A673 (cell line): Measurements from ENCODE around the gene HLA-F. TPM values are rescaled to one million over a fixed set of nuclear protein-coding genes. Genes with fewer than 3 reads are reported as not detected.
A peak's percentile ranks its signal among the peaks of the same experiment; 100 is the strongest.

ENCODE experiments used
- BruUV-seq: library from RNA; stranded (reverse); fragments of 400-500 nt; replicated peaks from 2 replicates; lab custom pipeline; 2021; lab: Mats Ljungman, UMichigan
- CTCF ChIA-PET: fragments of 300-600 bp; sonication (Branson Sonifier 250); formaldehyde crosslinking; loops from one replicate; lab custom pipeline; 2022; ENCODE audit warnings: antibody characterized with exemption; lab: Charles Lee
- POLR2A ChIA-PET: fragments of 300-600 bp; sonication (Branson Sonifier 250); formaldehyde crosslinking; loops from one replicate; lab custom pipeline; 2022; ENCODE audit warnings: antibody characterized with exemption; ENCODE audit not compliant: low non-redundant PET; lab: Charles Lee
- DNase-seq: peaks from one replicate; pipeline ENCODE4 v3.0.0-alpha.2; 2015; ENCODE audit warnings: low spot score
- H3K27ac ChIP-seq: fragments of 200-600 bp; sonication (generic); 2 replicates; pipeline ENCODE4 v1.5.1; 2016; ENCODE audit warnings: mixed run types, low read depth, mild to moderate bottlenecking, mixed read lengths, antibody characterized with exemption, low read length; ENCODE audit not compliant: poor library complexity, severe bottlenecking
- H3K27me3 ChIP-seq: fragments of 200-600 bp; sonication (generic); replicated peaks from 2 replicates; pipeline ENCODE4 v1.6.1; 2017; ENCODE audit warnings: mixed run types, low read depth, mild to moderate bottlenecking, mixed read lengths, antibody characterized with exemption, low read length; ENCODE audit not compliant: insufficient read depth, poor library complexity
- H3K36me3 ChIP-seq: fragments of 200-600 bp; sonication (generic); 2 replicates; pipeline ENCODE4 v1.6.1; 2016; ENCODE audit warnings: mixed run types, mild to moderate bottlenecking, mixed read lengths, antibody characterized with exemption, low read length; ENCODE audit not compliant: insufficient read depth, poor library complexity, severe bottlenecking
- H3K4me1 ChIP-seq: fragments of 200-600 bp; sonication (generic); 2 replicates; pipeline ENCODE4 v1.6.1; 2017; ENCODE audit warnings: mixed run types, mild to moderate bottlenecking, mixed read lengths, antibody characterized with exemption, low read length; ENCODE audit not compliant: insufficient read depth, poor library complexity, severe bottlenecking
- H3K4me3 ChIP-seq: fragments of 200-600 bp; sonication (generic); 2 replicates; pipeline ENCODE4 v1.5.1; 2016; ENCODE audit warnings: low read depth, mixed run types, mild to moderate bottlenecking, mixed read lengths, low read length; ENCODE audit not compliant: poor library complexity, severe bottlenecking
- H3K9me3 ChIP-seq: fragments of 200-600 bp; sonication (generic); 2 replicates; pipeline ENCODE4 v1.6.1; 2016; ENCODE audit warnings: mixed run types, low read depth, mild to moderate bottlenecking, mixed read lengths, antibody characterized with exemption, low read length; ENCODE audit not compliant: poor library complexity, severe bottlenecking
- CTCF ChIP-seq: fragments of 300-800, 200-600 bp; sonication (generic); conservative IDR thresholded peaks from 2 replicates; pipeline ENCODE4 v1.5.1; 2017; ENCODE audit warnings: low read depth, mild to moderate bottlenecking, antibody characterized with exemption, low read length, moderate library complexity, mixed read lengths
- EZH2 ChIP-seq: fragments of 200-600 bp; sonication (generic); IDR thresholded peaks from 2 replicates; pipeline ENCODE4 v1.6.1; 2017; ENCODE audit warnings: borderline replicate concordance, low read depth, mild to moderate bottlenecking, mixed read lengths, antibody characterized with exemption, low read length; ENCODE audit not compliant: poor library complexity, severe bottlenecking
- intact Hi-C: fragments of 100-400 bp; cut with micrococcal nuclease; formaldehyde crosslinking; loops from one replicate; pipeline ENCODE4 v1.10.0; 2022; ENCODE audit not compliant: unreplicated experiment
- total RNA-seq: library from RNA; stranded (reverse); gene quantifications from 2 replicates; pipeline ENCODE4 v1.2.3, GENCODE V29; 2021

The HLA-F gene
- total RNA-seq, 1 experiment from 2014 or later: not detected

GRCh38 chr6:29753309-29753644 is 30.0 kb downstream of the HLA-F start:
- peaks cover 13% of the 10 kb centered on the region for H3K4me1 ChIP-seq
- intact Hi-C loops: loop anchor here (5.0 kb wide), 1 partner anchor 46 kb away; no protein-coding TSS in a partner anchor
- peak overlapping the region; percentile 61 for H3K4me3 ChIP-seq
- peaks cover 2% of the 10 kb centered on the region for H3K27me3 ChIP-seq
- H3K36me3 ChIP-seq: no peaks in the 10 kb centered on the region
- ChIA-PET CTCF (interaction anchor here (0.8 kb wide), 1 partner anchor 103 kb away, joined by 7 read pairs; no protein-coding TSS in a partner anchor), POLR2A (no interaction called here)
- no TSS peak for BruUV-seq
- H3K27ac ChIP-seq: no peak overlapping the region
- H3K9me3 ChIP-seq: no peaks in the 10 kb centered on the region
- no peak for DNase-seq
- TF ChIP-seq EZH2 (no peak), CTCF (no peak)

- Histone ChIP-seq H3K4me3 (no peak overlapping the region), H3K27me3 (no peaks in the 10 kb centered on the region), H3K36me3 (no peaks in the 10 kb centered on the region), H3K27ac (no peak overlapping the region), H3K9me3 (no peaks in the 10 kb centered on the region), H3K4me1 (peaks cover 16% of the 10 kb centered on the region)
- no TSS peak for BruUV-seq
- no peak for TF ChIP-seq EZH2
- TF ChIP-seq CTCF: no peak
- DNase-seq: no peak
- CTCF ChIA-PET: no interaction called here
- POLR2A ChIA-PET: no interaction called here
- intact Hi-C loops: no loop called here
Observed at GRCh38 chr6:29755295-29755871, 32.1 kb downstream of the HLA-F start.

- no peak for DNase-seq
- Histone ChIP-seq H3K36me3 (no peaks in the 10 kb centered on the region), H3K27me3 (no peaks in the 10 kb centered on the region), H3K4me3 (no peak overlapping the region), H3K9me3 (no peaks in the 10 kb centered on the region), H3K4me1 (peaks cover 13% of the 10 kb centered on the region), H3K27ac (no peak overlapping the region)
- CTCF ChIA-PET: no interaction called here
- intact Hi-C loops: no loop called here
- TF ChIP-seq CTCF: no peak
- TF ChIP-seq EZH2: no peak
- no TSS peak for BruUV-seq
- POLR2A ChIA-PET: no interaction called here
Observed at GRCh38 chr6:29757282-29757681, 34.0 kb downstream of the HLA-F start.
